ENCODE data around the gene BICD2.

BICD2 gene

GRCh38 chr9:92713528-92713927, 51.1 kb downstream of the BICD2 start:
- no peak for TF ChIP-seq CTCF (IDR thresholded peaks at IDR 0.05; ENCODE audit: poor library complexity, severe bottlenecking)
- peaks cover 73% of the 10 kb centered on the region for H3K36me3 ChIP-seq (ENCODE audit: low read depth)

GRCh38 chr9:92712767-92713166, 51.9 kb downstream of the BICD2 start:
- Histone ChIP-seq H3K4me3 (ENCODE audit: severe bottlenecking) (no peak overlapping the region), H3K36me3 (ENCODE audit: low read depth) (peaks cover 67% of the 10 kb centered on the region), H3K27ac (ENCODE audit: poor library complexity, severe bottlenecking) (no peak overlapping the region), H3K4me1 (ENCODE audit: insufficient read depth, poor library complexity, severe bottlenecking) (peaks cover 10% of the 10 kb centered on the region), H3K27me3 (ENCODE audit: insufficient read depth, poor library complexity, severe bottlenecking) (no peaks in the 10 kb centered on the region), H3K9me3 (ENCODE audit: severe bottlenecking) (no peaks in the 10 kb centered on the region)
- ATAC-seq (ENCODE audit: low read depth) (no peak), DNase-seq (ENCODE audit: low spot score) (no peak)
- no peak for TF ChIP-seq CTCF (IDR thresholded peaks at IDR 0.05; ENCODE audit: poor library complexity, severe bottlenecking)

More at GRCh38 chr9:92713528-92713927, 51.1 kb downstream of the BICD2 start:
- DNase-seq (ENCODE audit: low spot score) = no peak
- peaks cover 8% of the 10 kb centered on the region for H3K4me1 ChIP-seq (ENCODE audit: insufficient read depth, poor library complexity, severe bottlenecking)
- H3K9me3 ChIP-seq (ENCODE audit: severe bottlenecking) = no peaks in the 10 kb centered on the region
- no peak for ATAC-seq (ENCODE audit: low read depth)
- H3K4me3 ChIP-seq (ENCODE audit: severe bottlenecking) = no peak overlapping the region
- no peaks in the 10 kb centered on the region for H3K27me3 ChIP-seq (ENCODE audit: insufficient read depth, poor library complexity, severe bottlenecking)
- H3K27ac ChIP-seq (ENCODE audit: poor library complexity, severe bottlenecking) = no peak overlapping the region

- Histone ChIP-seq H3K4me1 (ENCODE audit: insufficient read depth, poor library complexity, severe bottlenecking) (peaks cover 11% of the 10 kb centered on the region), H3K27ac (ENCODE audit: poor library complexity, severe bottlenecking) (no peak overlapping the region), H3K36me3 (ENCODE audit: low read depth) (peaks cover 58% of the 10 kb centered on the region), H3K4me3 (ENCODE audit: severe bottlenecking) (no peak overlapping the region), H3K9me3 (ENCODE audit: severe bottlenecking) (no peaks in the 10 kb centered on the region), H3K27me3 (ENCODE audit: insufficient read depth, poor library complexity, severe bottlenecking) (no peaks in the 10 kb centered on the region)
- DNase-seq (ENCODE audit: low spot score) (no peak), ATAC-seq (ENCODE audit: low read depth) (no peak)
- TF ChIP-seq CTCF (IDR thresholded peaks at IDR 0.05; ENCODE audit: poor library complexity, severe bottlenecking) = no peak
These were observed 52.8 kb downstream of the BICD2 start for GRCh38 chr9:92711844-92712243.

- Histone ChIP-seq H3K4me3 (ENCODE audit: severe bottlenecking) (no peak overlapping the region), H3K9me3 (ENCODE audit: severe bottlenecking) (no peaks in the 10 kb centered on the region), H3K4me1 (ENCODE audit: insufficient read depth, poor library complexity, severe bottlenecking) (peaks cover 10% of the 10 kb centered on the region), H3K27ac (ENCODE audit: poor library complexity, severe bottlenecking) (no peak overlapping the region), H3K36me3 (ENCODE audit: low read depth) (peaks cover 51% of the 10 kb centered on the region), H3K27me3 (ENCODE audit: insufficient read depth, poor library complexity, severe bottlenecking) (no peaks in the 10 kb centered on the region)
- TF ChIP-seq CTCF (IDR thresholded peaks at IDR 0.05; ENCODE audit: poor library complexity, severe bottlenecking) = no peak
- no peak for ATAC-seq (ENCODE audit: low read depth)
- no peak for DNase-seq (ENCODE audit: low spot score)
These were observed 53.5 kb downstream of the BICD2 start for GRCh38 chr9:92711146-92711545.

- ATAC-seq (ENCODE audit: low read depth) = no peak
These were observed 54.3 kb downstream of the BICD2 start for GRCh38 chr9:92710368-92710767.

More at GRCh38 chr9:92710368-92710767, 54.3 kb downstream of the BICD2 start:
- Histone ChIP-seq H3K9me3 (ENCODE audit: severe bottlenecking) (no peaks in the 10 kb centered on the region), H3K36me3 (ENCODE audit: low read depth) (peaks cover 43% of the 10 kb centered on the region), H3K27ac (ENCODE audit: poor library complexity, severe bottlenecking) (no peak overlapping the region), H3K4me1 (ENCODE audit: insufficient read depth, poor library complexity, severe bottlenecking) (peaks cover 7% of the 10 kb centered on the region), H3K27me3 (ENCODE audit: insufficient read depth, poor library complexity, severe bottlenecking) (no peaks in the 10 kb centered on the region), H3K4me3 (ENCODE audit: severe bottlenecking) (no peak overlapping the region)
- DNase-seq (ENCODE audit: low spot score) = no peak
- no peak for TF ChIP-seq CTCF (IDR thresholded peaks at IDR 0.05; ENCODE audit: poor library complexity, severe bottlenecking)

Data from RWPE2 (cell line).